ENCODE measurements around the gene ALOX12. TPM values are rescaled to one million over a fixed set of nuclear protein-coding genes. Genes with fewer than 3 reads are reported as not detected.
A peak's percentile ranks its signal among the peaks of the same experiment; 100 is the strongest.

The ALOX12 gene
- polyA plus RNA-seq, 1 of the 3 experiments (the other 2 are of a cell fraction) = not detected

DNA sequence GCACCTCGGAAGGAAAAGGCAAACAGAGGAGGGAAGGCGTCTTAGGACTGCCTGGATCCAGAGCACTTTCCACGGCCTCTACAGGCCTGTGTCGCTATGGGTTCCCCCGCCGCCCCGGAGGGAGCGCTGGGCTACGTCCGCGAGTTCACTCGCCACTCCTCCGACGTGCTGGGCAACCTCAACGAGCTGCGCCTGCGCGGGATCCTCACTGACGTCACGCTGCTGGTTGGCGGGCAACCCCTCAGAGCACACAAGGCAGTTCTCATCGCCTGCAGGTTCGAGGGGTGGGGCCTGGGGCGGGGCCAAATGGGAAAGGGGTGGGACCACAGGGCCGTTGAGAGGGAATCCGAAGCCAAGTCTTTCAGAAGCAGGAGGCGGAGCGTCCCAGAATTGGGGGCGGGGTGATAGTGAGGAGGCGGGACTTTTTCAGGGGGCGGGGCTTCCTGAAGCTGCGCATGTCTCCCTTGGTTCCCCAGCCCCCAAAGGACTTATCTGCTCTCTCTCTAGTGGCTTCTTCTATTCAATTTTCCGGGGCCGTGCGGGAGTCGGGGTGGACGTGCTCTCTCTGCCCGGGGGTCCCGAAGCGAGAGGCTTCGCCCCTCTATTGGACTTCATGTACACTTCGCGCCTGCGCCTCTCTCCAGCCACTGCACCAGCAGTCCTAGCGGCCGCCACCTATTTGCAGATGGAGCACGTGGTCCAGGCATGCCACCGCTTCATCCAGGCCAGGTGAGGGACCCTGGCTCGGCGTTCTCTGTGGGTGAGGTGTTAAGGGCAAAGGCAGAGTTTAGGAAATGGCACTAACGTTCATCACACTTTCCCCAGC lies 27.9 kb downstream of the ALOX12 start:
- peaks cover 15% of the 10 kb centered on the region for H3F3A ChIP-seq (replicated peaks; ENCODE audit: insufficient read depth)
- POLR2A ChIA-PET = interaction anchor here (2.0 kb wide), 1 partner anchor 12 kb away, joined by 8 read pairs; the partner anchor contains the start of gene SLC16A13
- H3K27me3 ChIP-seq (ENCODE audit: insufficient read depth) = no peaks in the 10 kb centered on the region
- no peak overlapping the region for H3K4me2 ChIP-seq
- DNase-seq = peak; percentile 95
- WGBS (ENCODE audit: low lambda C conversion rate) = 27% methylated on average over 35 of the region's 51 CpGs
- no peaks in the 10 kb centered on the region for H4K20me1 ChIP-seq (ENCODE audit: insufficient read depth)
- H3K79me2 ChIP-seq (ENCODE audit: insufficient read depth) = no peaks in the 10 kb centered on the region
- no peak for TF ChIP-seq FOXJ3 (CRISPR knock-in tag; IDR thresholded peaks at IDR 0.05)
- TF ChIP-seq NRF1 (IDR thresholded peaks at IDR 0.05; ENCODE audit: low read depth, low read length) = peak; percentile 82
- CTCF ChIA-PET = interaction anchor here (1.2 to 8.6 kb wide), 5 partner anchors 9 to 113 kb away, joined by 3 to 64 read pairs (median 5); a partner anchor contains a TSS
- peaks cover 5 to 26% of the 10 kb centered on the region in 2 experiments; a peak in 2 of 4 replicates for H3K4me1 ChIP-seq (ENCODE audit: control insufficient read depth in 1 of 2, insufficient read depth in 2 of 2, low read depth in 1 of 2, low read length in 1 of 2)
- no peaks in the 10 kb centered on the region for H3K36me3 ChIP-seq (replicated peaks in 1 of 2; ENCODE audit: control insufficient read depth in 1 of 2, insufficient read depth in 2 of 2, low read length in 1 of 2)
- H2AFZ ChIP-seq (ENCODE audit: low read depth) = peak overlapping the region; percentile 57; the same call in 1 of the 2 replicates
- no peaks in the 10 kb centered on the region for H3K9me2 ChIP-seq
- no peaks in the 10 kb centered on the region for H3K9me3 ChIP-seq
- H3K4me3 ChIP-seq (ENCODE audit: low read depth in 2 of 2, low read length in 1 of 2) = peak overlapping the region in 1 of 2 experiments; percentile 24; a peak in 1 of 4 replicates
- H3K9ac ChIP-seq = no peak overlapping the region
- no peak overlapping the region for H3K27ac ChIP-seq (ENCODE audit: low read depth in 2 of 2, low read length in 1 of 2)

DNA sequence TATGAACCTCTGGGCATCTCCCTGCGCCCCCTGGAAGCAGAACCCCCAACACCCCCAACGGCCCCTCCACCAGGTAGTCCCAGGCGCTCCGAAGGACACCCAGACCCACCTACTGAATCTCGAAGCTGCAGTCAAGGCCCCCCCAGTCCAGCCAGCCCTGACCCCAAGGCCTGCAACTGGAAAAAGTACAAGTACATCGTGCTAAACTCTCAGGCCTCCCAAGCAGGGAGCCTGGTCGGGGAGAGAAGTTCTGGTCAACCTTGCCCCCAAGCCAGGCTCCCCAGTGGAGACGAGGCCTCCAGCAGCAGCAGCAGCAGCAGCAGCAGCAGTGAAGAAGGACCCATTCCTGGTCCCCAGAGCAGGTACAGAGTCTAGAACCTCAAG lies 28.5 kb downstream of the ALOX12 start:
- TF ChIP-seq, protein P1, sequence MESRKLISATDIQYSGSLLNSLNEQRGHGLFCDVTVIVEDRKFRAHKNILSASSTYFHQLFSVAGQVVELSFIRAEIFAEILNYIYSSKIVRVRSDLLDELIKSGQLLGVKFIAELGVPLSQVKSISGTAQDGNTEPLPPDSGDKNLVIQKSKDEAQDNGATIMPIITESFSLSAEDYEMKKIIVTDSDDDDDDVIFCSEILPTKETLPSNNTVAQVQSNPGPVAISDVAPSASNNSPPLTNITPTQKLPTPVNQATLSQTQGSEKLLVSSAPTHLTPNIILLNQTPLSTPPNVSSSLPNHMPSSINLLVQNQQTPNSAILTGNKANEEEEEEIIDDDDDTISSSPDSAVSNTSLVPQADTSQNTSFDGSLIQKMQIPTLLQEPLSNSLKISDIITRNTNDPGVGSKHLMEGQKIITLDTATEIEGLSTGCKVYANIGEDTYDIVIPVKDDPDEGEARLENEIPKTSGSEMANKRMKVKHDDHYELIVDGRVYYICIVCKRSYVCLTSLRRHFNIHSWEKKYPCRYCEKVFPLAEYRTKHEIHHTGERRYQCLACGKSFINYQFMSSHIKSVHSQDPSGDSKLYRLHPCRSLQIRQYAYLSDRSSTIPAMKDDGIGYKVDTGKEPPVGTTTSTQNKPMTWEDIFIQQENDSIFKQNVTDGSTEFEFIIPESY (IDR thresholded peaks at IDR 0.05; ENCODE audit: borderline replicate concordance, low read depth) = no peak
- no peak for TF ChIP-seq FOXJ3 (CRISPR knock-in tag; IDR thresholded peaks at IDR 0.05)
- TF ChIP-seq RFX5 (IDR thresholded peaks at IDR 0.05; ENCODE audit: low read length) = no peak
- no peak for TF ChIP-seq TAF1 (IDR thresholded peaks at IDR 0.05; ENCODE audit: borderline replicate concordance, low read depth, low read length)
- TF ChIP-seq, protein P2, sequence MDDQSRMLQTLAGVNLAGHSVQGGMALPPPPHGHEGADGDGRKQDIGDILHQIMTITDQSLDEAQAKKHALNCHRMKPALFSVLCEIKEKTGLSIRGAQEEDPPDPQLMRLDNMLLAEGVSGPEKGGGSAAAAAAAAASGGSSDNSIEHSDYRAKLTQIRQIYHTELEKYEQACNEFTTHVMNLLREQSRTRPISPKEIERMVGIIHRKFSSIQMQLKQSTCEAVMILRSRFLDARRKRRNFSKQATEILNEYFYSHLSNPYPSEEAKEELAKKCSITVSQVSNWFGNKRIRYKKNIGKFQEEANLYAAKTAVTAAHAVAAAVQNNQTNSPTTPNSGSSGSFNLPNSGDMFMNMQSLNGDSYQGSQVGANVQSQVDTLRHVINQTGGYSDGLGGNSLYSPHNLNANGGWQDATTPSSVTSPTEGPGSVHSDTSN (IDR thresholded peaks at IDR 0.05) = no peak
- TF ChIP-seq RAD21 (IDR thresholded peaks at IDR 0.05; ENCODE audit: low read length) = no peak
- TF ChIP-seq GABPA (IDR thresholded peaks at IDR 0.05; ENCODE audit: low read depth) = no peak
- no peak for TF ChIP-seq YY1 (IDR thresholded peaks at IDR 0.05; ENCODE audit: low read depth)
- TF ChIP-seq, protein P3, sequence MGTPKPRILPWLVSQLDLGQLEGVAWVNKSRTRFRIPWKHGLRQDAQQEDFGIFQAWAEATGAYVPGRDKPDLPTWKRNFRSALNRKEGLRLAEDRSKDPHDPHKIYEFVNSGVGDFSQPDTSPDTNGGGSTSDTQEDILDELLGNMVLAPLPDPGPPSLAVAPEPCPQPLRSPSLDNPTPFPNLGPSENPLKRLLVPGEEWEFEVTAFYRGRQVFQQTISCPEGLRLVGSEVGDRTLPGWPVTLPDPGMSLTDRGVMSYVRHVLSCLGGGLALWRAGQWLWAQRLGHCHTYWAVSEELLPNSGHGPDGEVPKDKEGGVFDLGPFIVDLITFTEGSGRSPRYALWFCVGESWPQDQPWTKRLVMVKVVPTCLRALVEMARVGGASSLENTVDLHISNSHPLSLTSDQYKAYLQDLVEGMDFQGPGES (IDR thresholded peaks at IDR 0.05; ENCODE audit: low read depth, low read length) = no peak
- TF ChIP-seq MXI1 (IDR thresholded peaks at IDR 0.05; ENCODE audit: low read depth, low read length) = no peak
- TF ChIP-seq, protein P4, sequence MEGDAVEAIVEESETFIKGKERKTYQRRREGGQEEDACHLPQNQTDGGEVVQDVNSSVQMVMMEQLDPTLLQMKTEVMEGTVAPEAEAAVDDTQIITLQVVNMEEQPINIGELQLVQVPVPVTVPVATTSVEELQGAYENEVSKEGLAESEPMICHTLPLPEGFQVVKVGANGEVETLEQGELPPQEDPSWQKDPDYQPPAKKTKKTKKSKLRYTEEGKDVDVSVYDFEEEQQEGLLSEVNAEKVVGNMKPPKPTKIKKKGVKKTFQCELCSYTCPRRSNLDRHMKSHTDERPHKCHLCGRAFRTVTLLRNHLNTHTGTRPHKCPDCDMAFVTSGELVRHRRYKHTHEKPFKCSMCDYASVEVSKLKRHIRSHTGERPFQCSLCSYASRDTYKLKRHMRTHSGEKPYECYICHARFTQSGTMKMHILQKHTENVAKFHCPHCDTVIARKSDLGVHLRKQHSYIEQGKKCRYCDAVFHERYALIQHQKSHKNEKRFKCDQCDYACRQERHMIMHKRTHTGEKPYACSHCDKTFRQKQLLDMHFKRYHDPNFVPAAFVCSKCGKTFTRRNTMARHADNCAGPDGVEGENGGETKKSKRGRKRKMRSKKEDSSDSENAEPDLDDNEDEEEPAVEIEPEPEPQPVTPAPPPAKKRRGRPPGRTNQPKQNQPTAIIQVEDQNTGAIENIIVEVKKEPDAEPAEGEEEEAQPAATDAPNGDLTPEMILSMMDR (IDR thresholded peaks at IDR 0.05) = no peak
- TF ChIP-seq, protein P5, sequence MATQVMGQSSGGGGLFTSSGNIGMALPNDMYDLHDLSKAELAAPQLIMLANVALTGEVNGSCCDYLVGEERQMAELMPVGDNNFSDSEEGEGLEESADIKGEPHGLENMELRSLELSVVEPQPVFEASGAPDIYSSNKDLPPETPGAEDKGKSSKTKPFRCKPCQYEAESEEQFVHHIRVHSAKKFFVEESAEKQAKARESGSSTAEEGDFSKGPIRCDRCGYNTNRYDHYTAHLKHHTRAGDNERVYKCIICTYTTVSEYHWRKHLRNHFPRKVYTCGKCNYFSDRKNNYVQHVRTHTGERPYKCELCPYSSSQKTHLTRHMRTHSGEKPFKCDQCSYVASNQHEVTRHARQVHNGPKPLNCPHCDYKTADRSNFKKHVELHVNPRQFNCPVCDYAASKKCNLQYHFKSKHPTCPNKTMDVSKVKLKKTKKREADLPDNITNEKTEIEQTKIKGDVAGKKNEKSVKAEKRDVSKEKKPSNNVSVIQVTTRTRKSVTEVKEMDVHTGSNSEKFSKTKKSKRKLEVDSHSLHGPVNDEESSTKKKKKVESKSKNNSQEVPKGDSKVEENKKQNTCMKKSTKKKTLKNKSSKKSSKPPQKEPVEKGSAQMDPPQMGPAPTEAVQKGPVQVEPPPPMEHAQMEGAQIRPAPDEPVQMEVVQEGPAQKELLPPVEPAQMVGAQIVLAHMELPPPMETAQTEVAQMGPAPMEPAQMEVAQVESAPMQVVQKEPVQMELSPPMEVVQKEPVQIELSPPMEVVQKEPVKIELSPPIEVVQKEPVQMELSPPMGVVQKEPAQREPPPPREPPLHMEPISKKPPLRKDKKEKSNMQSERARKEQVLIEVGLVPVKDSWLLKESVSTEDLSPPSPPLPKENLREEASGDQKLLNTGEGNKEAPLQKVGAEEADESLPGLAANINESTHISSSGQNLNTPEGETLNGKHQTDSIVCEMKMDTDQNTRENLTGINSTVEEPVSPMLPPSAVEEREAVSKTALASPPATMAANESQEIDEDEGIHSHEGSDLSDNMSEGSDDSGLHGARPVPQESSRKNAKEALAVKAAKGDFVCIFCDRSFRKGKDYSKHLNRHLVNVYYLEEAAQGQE (IDR thresholded peaks at IDR 0.05; ENCODE audit: low read depth, low read length) = no peak
- no peak for TF ChIP-seq FOXM1 (IDR thresholded peaks at IDR 0.05; ENCODE audit: low read depth)
- no peak for TF ChIP-seq JUND (IDR thresholded peaks at IDR 0.05)
- no peak for TF ChIP-seq ELF1 (IDR thresholded peaks at IDR 0.05)
- no peak for DNase-seq
- no peak overlapping the region for H3K4me2 ChIP-seq
- H3K4me1 ChIP-seq (ENCODE audit: control insufficient read depth in 1 of 2, insufficient read depth in 2 of 2, low read depth in 1 of 2, low read length in 1 of 2) = peaks cover 5 to 20% of the 10 kb centered on the region in 2 experiments; a peak in 2 of 4 replicates
- no peaks in the 10 kb centered on the region for H3K9me2 ChIP-seq
- no peaks in the 10 kb centered on the region for H3K36me3 ChIP-seq (replicated peaks in 1 of 2; ENCODE audit: control insufficient read depth in 1 of 2, insufficient read depth in 2 of 2, low read length in 1 of 2)
- no peaks in the 10 kb centered on the region for H3K9me3 ChIP-seq
- peaks cover 15% of the 10 kb centered on the region for H3F3A ChIP-seq (replicated peaks; ENCODE audit: insufficient read depth)
- WGBS (ENCODE audit: low lambda C conversion rate) = 96% methylated on average over 5 of the region's 8 CpGs
- POLR2A ChIA-PET = interaction anchor here (2.0 kb wide), 1 partner anchor 11 kb away, joined by 8 read pairs; the partner anchor contains the start of gene SLC16A13
- H2AFZ ChIP-seq (ENCODE audit: low read depth) = no peak overlapping the region
- no peaks in the 10 kb centered on the region for H3K27me3 ChIP-seq (ENCODE audit: insufficient read depth)
- H3K27ac ChIP-seq (ENCODE audit: low read depth in 2 of 2, low read length in 1 of 2) = no peak overlapping the region
- H3K4me3 ChIP-seq (ENCODE audit: low read depth in 2 of 2, low read length in 1 of 2) = no peak overlapping the region; a peak in 1 of 4 replicates
- no peaks in the 10 kb centered on the region for H4K20me1 ChIP-seq (ENCODE audit: insufficient read depth)
- no peaks in the 10 kb centered on the region for H3K79me2 ChIP-seq (ENCODE audit: insufficient read depth)
- CTCF ChIA-PET = interaction anchor here (1.2 to 8.6 kb wide), 4 partner anchors 11 to 113 kb away, joined by 5 to 64 read pairs (median 6); partner anchors contain the start of gene SLC16A13
- no peak overlapping the region for H3K9ac ChIP-seq
